ENCODE data around the gene ATXN1L. TPM values are rescaled to one million over a fixed set of nuclear protein-coding genes. Genes with fewer than 3 reads are reported as not detected.

Gene ATXN1L
- total and polyA plus RNA-seq, 9 donors, result 12.5 to 29.5 (median 26.0) TPM

GRCh38 chr16:71867939-71868338 lies 22.2 kb downstream of the ATXN1L start:
- no peaks in the 10 kb centered on the region for H3K27me3 ChIP-seq
- no peak overlapping the region for H3K4me3 ChIP-seq
- no peaks in the 10 kb centered on the region for H3K36me3 ChIP-seq
- intact Hi-C loops (cut with DNase I), result no loop called here
- TF ChIP-seq CTCF (IDR thresholded peaks at IDR 0.05) (no peak), EP300 (IDR thresholded peaks at IDR 0.05) (no peak), POLR2A (IDR thresholded peaks at IDR 0.05) (no peak)
- no peaks in the 10 kb centered on the region for H3K9me3 ChIP-seq
- no peak overlapping the region for H3K27ac ChIP-seq
- WGBS, 3 donors, result 94 to 97% (median 95%) methylated on average over 3 of the region's 3 CpGs
- no peak for DNase-seq
- H3K4me1 ChIP-seq (ENCODE audit: insufficient read depth), result no peaks in the 10 kb centered on the region

GRCh38 chr16:71869089-71869488 lies 23.3 kb downstream of the ATXN1L start:
- Histone ChIP-seq H3K36me3 (no peaks in the 10 kb centered on the region), H3K4me3 (no peak overlapping the region), H3K4me1 (ENCODE audit: insufficient read depth) (no peaks in the 10 kb centered on the region), H3K9me3 (no peaks in the 10 kb centered on the region), H3K27me3 (no peaks in the 10 kb centered on the region), H3K27ac (no peak overlapping the region)
- TF ChIP-seq CTCF (IDR thresholded peaks at IDR 0.05), result no peak
- no peak for TF ChIP-seq POLR2A (IDR thresholded peaks at IDR 0.05)
- TF ChIP-seq EP300 (IDR thresholded peaks at IDR 0.05), result no peak
- intact Hi-C loops (cut with DNase I), result no loop called here
- no peak for DNase-seq
- 90 to 98% (median 93%) methylated on average over 1 of the region's 1 CpG for WGBS, 3 donors

- Histone ChIP-seq H3K27me3 (no peaks in the 10 kb centered on the region), H3K9me3 (no peaks in the 10 kb centered on the region), H3K4me3 (no peak overlapping the region), H3K36me3 (no peaks in the 10 kb centered on the region), H3K4me1 (ENCODE audit: insufficient read depth) (no peaks in the 10 kb centered on the region), H3K27ac (no peak overlapping the region)
- intact Hi-C loops (cut with DNase I), result no loop called here
- TF ChIP-seq EP300 (IDR thresholded peaks at IDR 0.05), result no peak
- TF ChIP-seq POLR2A (IDR thresholded peaks at IDR 0.05), result no peak
- no peak for TF ChIP-seq CTCF (IDR thresholded peaks at IDR 0.05)
- no peak for DNase-seq
- WGBS, 3 donors, result 95 to 96% (median 95%) methylated on average over 2 of the region's 2 CpGs
Observed at GRCh38 chr16:71870818-71871217, 25.0 kb downstream of the ATXN1L start.

GRCh38 chr16:71873199-71873598 lies 27.4 kb downstream of the ATXN1L start:
- WGBS, 3 donors, result 68 to 83% (median 79%) methylated on average over 4 of the region's 4 CpGs
- TF ChIP-seq EP300 (IDR thresholded peaks at IDR 0.05) (no peak), POLR2A (IDR thresholded peaks at IDR 0.05) (no peak), CTCF (IDR thresholded peaks at IDR 0.05) (no peak)
- no peaks in the 10 kb centered on the region for H3K9me3 ChIP-seq
- DNase-seq, result no peak
- H3K27ac ChIP-seq, result no peak overlapping the region
- no peaks in the 10 kb centered on the region for H3K27me3 ChIP-seq
- intact Hi-C loops (cut with DNase I), result no loop called here
- no peak overlapping the region for H3K4me3 ChIP-seq
- H3K4me1 ChIP-seq (ENCODE audit: insufficient read depth), result no peaks in the 10 kb centered on the region
- no peaks in the 10 kb centered on the region for H3K36me3 ChIP-seq

- Histone ChIP-seq H3K27me3 (no peaks in the 10 kb centered on the region), H3K9me3 (no peaks in the 10 kb centered on the region), H3K36me3 (no peaks in the 10 kb centered on the region), H3K4me1 (ENCODE audit: insufficient read depth) (no peaks in the 10 kb centered on the region), H3K27ac (no peak overlapping the region), H3K4me3 (no peak overlapping the region)
- no peak for DNase-seq
- WGBS, 3 donors, result 56 to 65% (median 58%) methylated on average over 4 of the region's 4 CpGs
- no peak for TF ChIP-seq EP300 (IDR thresholded peaks at IDR 0.05)
- TF ChIP-seq POLR2A (IDR thresholded peaks at IDR 0.05), result no peak
- no peak for TF ChIP-seq CTCF (IDR thresholded peaks at IDR 0.05)
- intact Hi-C loops (cut with DNase I), result no loop called here
Observed at GRCh38 chr16:71878911-71879310, 33.1 kb downstream of the ATXN1L start.
